K562 (cell line): ENCODE results near the gene FAM200B. TPM values are rescaled to one million over a fixed set of nuclear protein-coding genes. Genes with fewer than 3 reads are reported as not detected.

Experiments used
- ATAC-seq: fragments of 200-7000 bp; cut with Tn5 transposase; 3 replicates; pipeline ENCODE4 v1.9.1; 2020; ENCODE audit warnings: moderate library complexity
- BruUV-seq: library from RNA; stranded (reverse); fragments of 400-500 nt; replicated peaks from 2 replicates; lab custom pipeline; 2021; lab: Mats Ljungman, UMichigan
- CTCF ChIA-PET: fragments of 300-600 bp; formaldehyde crosslinking; extraction: SDS; loops from one replicate; lab custom pipeline; 2021; ENCODE audit warnings: low intra/inter-chr PET ratio; lab: Yijun Ruan, JAX
- POLR2A ChIA-PET: fragments of 300-600, 350-650 bp; sonication (Branson Sonifier 250); formaldehyde crosslinking; extraction: SDS; loops from one replicate; lab custom pipeline; 2021; ENCODE audit warnings: antibody characterized with exemption, inconsistent platforms; lab: Yijun Ruan, JAX
- DNase-seq, 4 experiments: peaks; one replicate each; pipeline versions ENCODE4 v3.0.0 to v3.0.0-alpha.2; 2011 to 2018; ENCODE audit warnings: low spot score in 3 of 4, mixed read lengths in 3 of 4; ENCODE audit errors: extremely low read depth in 1 of 4
- FAIRE-seq: peaks from 2 replicates; lab custom pipeline; 2011; peaks lifted over from hg19 to GRCh38; lab: Jason Lieb, UNC
- H2AFZ ChIP-seq: 2 replicates; pipeline ENCODE4 v1.6.0; 2011; ENCODE audit warnings: low read depth, low read length, control low read depth, inconsistent platforms
- H3K27ac ChIP-seq: fragments of 200-600 bp; 3 replicates; pipeline ENCODE4 v1.8.0; 2011; ENCODE audit warnings: low read depth, mild to moderate bottlenecking, control low read depth, inconsistent platforms, low read length, moderate library complexity, mixed read lengths; ENCODE audit errors: extremely low read depth
- H3K27me3 ChIP-seq, 2 experiments: fragments of 300-600 bp in 1 of 2; 2 replicates in 1 of 2; 3 replicates in 1 of 2; pipeline versions ENCODE4 v1.6.0 to v1.8.0; 2011; ENCODE audit warnings: inconsistent platforms in 2 of 2, low read length in 2 of 2, mild to moderate bottlenecking in 1 of 2, mixed read lengths in 1 of 2, moderate library complexity in 1 of 2; ENCODE audit not compliant: control insufficient read depth in 2 of 2, insufficient read depth in 2 of 2
- H3K36me3 ChIP-seq: fragments of 300-600 bp; 3 replicates; pipeline ENCODE4 v1.8.0; 2011; ENCODE audit warnings: mild to moderate bottlenecking, low read length, inconsistent platforms; ENCODE audit not compliant: control insufficient read depth, insufficient read depth
- H3K4me1 ChIP-seq, 2 experiments: fragments of 200-600 bp in 1 of 2; replicated peaks in 1 of 2; 2 replicates in 1 of 2; 3 replicates in 1 of 2; pipeline versions ENCODE4 v1.5.1 to v1.8.0; 2011; ENCODE audit warnings: inconsistent platforms in 2 of 2, low read length in 2 of 2, mild to moderate bottlenecking in 1 of 2, mixed read lengths in 1 of 2, moderate library complexity in 1 of 2; ENCODE audit not compliant: control insufficient read depth in 2 of 2, insufficient read depth in 2 of 2
- H3K4me2 ChIP-seq: 2 replicates; pipeline ENCODE4 v1.6.1; 2011; ENCODE audit warnings: low read length, control low read depth, inconsistent platforms, mixed read lengths; ENCODE audit not compliant: insufficient read depth
- H3K4me3 ChIP-seq: fragments of 200-600 bp; sonication (generic), shearing (Covaris generic); 2 replicates; pipeline ENCODE4 v1.5.1; 2016; ENCODE audit warnings: control low read depth, inconsistent platforms
- H3K79me2 ChIP-seq: fragments of 200-600 bp; 3 replicates; pipeline ENCODE4 v1.8.0; 2011; ENCODE audit warnings: low read length, inconsistent platforms; ENCODE audit not compliant: control insufficient read depth, insufficient read depth
- H3K9ac ChIP-seq, 2 experiments: 2 replicates each; pipeline versions ENCODE4 v1.6.0 to v1.6.1; 2011; ENCODE audit warnings: low read depth in 2 of 2, low read length in 2 of 2, control low read depth in 1 of 2, inconsistent platforms in 1 of 2, mild to moderate bottlenecking in 1 of 2, mixed read lengths in 1 of 2; ENCODE audit not compliant: insufficient read depth in 1 of 2
- H3K9me1 ChIP-seq: one replicate; pipeline ENCODE4 v1.6.0; 2011; ENCODE audit warnings: inconsistent platforms, mild to moderate bottlenecking, low read length, moderate library complexity; ENCODE audit not compliant: control insufficient read depth, insufficient read depth
- H3K9me3 ChIP-seq: replicated peaks from 2 replicates; pipeline ENCODE4 v1.5.1; 2011; ENCODE audit warnings: low read depth, low read length, inconsistent platforms; ENCODE audit not compliant: control insufficient read depth, insufficient read depth
- H4K20me1 ChIP-seq: replicated peaks from 2 replicates; pipeline ENCODE4 v1.6.1; 2011; ENCODE audit warnings: low read length, inconsistent platforms, mixed read lengths; ENCODE audit not compliant: control insufficient read depth, insufficient read depth
- BRD4 ChIP-seq: fragments of 200-600 bp; sonication (generic); IDR thresholded peaks from 2 replicates; pipeline ENCODE4 v1.6.1; 2017; ENCODE audit warnings: inconsistent platforms
- ELF2 ChIP-seq: fragments of 250-450 bp; sonication (Bioruptor Pico); IDR thresholded peaks from 2 replicates; pipeline ENCODE4 v1.5.0; 2021; ENCODE audit warnings: mild to moderate bottlenecking
- FUS ChIP-seq: fragments of 200-400 bp; formaldehyde crosslinking; optimal IDR thresholded peaks from 2 replicates; pipeline ENCODE3; 2017; ENCODE audit warnings: low read depth, low read length
- GTF2A2 ChIP-seq: IDR thresholded peaks from 2 replicates; pipeline ENCODE4 v1.6.1; 2016; ENCODE audit warnings: mild to moderate bottlenecking, missing genetic modification characterization, missing compliant biosample characterization
- HMGN3 ChIP-seq: IDR thresholded peaks from 2 replicates; pipeline ENCODE4 v1.6.1; 2011; ENCODE audit warnings: borderline replicate concordance, low read depth, mild to moderate bottlenecking, mixed read lengths, low read length; ENCODE audit not compliant: insufficient read length; ENCODE audit errors: extremely low read depth
- ILF3 ChIP-seq: fragments of 450-650 bp; IDR thresholded peaks from 2 replicates; pipeline ENCODE4 v1.6.1; 2018; ENCODE audit warnings: antibody characterized with exemption, mild to moderate bottlenecking, moderate library complexity, borderline replicate concordance
- MYNN ChIP-seq, 2 experiments: sonication (generic); formaldehyde crosslinking in 1 of 2; IDR thresholded peaks; 2 replicates each; pipeline versions ENCODE4 v1.5.0 to v1.6.1; 2016 to 2020; ENCODE audit warnings: antibody characterized with exemption in 1 of 2, missing genetic modification reagents in 1 of 2
- PHB ChIP-seq: fragments of 250-450 bp; sonication (Bioruptor Pico); IDR thresholded peaks from 2 replicates; pipeline ENCODE4 v1.5.0; 2021
- POLR2A ChIP-seq: fragments of 450-650 bp; conservative IDR thresholded peaks from 2 replicates; pipeline ENCODE4 v1.6.1; 2016
- SFPQ ChIP-seq: fragments of 200-400 bp; formaldehyde crosslinking; IDR thresholded peaks from 2 replicates; pipeline ENCODE4 v1.6.1; 2017; ENCODE audit warnings: mild to moderate bottlenecking, low read depth, low read length, moderate library complexity
- SMARCA4 ChIP-seq: fragments of 450-650 bp; IDR thresholded peaks from 2 replicates; pipeline ENCODE4 v1.6.1; 2016
- SNRNP70 ChIP-seq: fragments of 200-400 bp; formaldehyde crosslinking; optimal IDR thresholded peaks from 2 replicates; pipeline ENCODE3; 2017; ENCODE audit warnings: low read depth, low read length
- THRAP3 ChIP-seq: fragments of 450-650 bp; IDR thresholded peaks from 2 replicates; pipeline ENCODE4 v1.6.1; 2016; ENCODE audit warnings: mild to moderate bottlenecking, inconsistent platforms, borderline replicate concordance
- ZNF764 ChIP-seq: fragments of 250-450 bp; sonication (Bioruptor Pico); IDR thresholded peaks from 2 replicates; pipeline ENCODE4 v1.4.0; 2020; ENCODE audit warnings: low read depth, mild to moderate bottlenecking, moderate library complexity
- WGBS: fragments of 100-300 bp; shearing (Covaris generic); methylation state at CpG from one replicate; pipeline ENCODE4 v1.1.6; 2016; ENCODE audit warnings: low coverage, mixed read lengths; ENCODE audit not compliant: insufficient coverage; ENCODE audit errors: missing lambda C conversion rate; 5-methylcytosine and 5-hydroxymethylcytosine counted together
- in situ Hi-C: fragments of 300-500 bp; cut with MboI; formaldehyde crosslinking; loops from 4 replicates; pipeline ENCODE4 v1.15.0; 2018; ENCODE audit warnings: inconsistent platforms, mixed read lengths
- intact Hi-C: fragments of 100-400 bp; cut with micrococcal nuclease; formaldehyde crosslinking; loops from 2 replicates; pipeline ENCODE4 v1.14.2; 2022
- polyA plus RNA-seq, 8 experiments: library from polyadenylated mRNA; depleted of rRNA in 4 of 8; stranded (reverse) in 5 of 8; unstranded in 3 of 8; fragments of >200 nt; fragmentation: Nextera tagmentation in 2 of 8; fragmentation: Illumina TruSeq in 1 of 8; extraction: Ambion mirVana in 2 of 8; extraction: Trizol in 1 of 8; gene quantifications; 2 replicates each; pipeline versions ENCODE4 v1.2.1 to v1.2.3, GENCODE V29; 2011 to 2014; ENCODE audit warnings: inconsistent platforms in 1 of 8, missing spikeins in 1 of 8
- total RNA-seq, 7 experiments: library from RNA; depleted of rRNA in 6 of 7; stranded (reverse); fragments of >200 nt in 6 of 7; fragmentation: Illumina TruSeq in 2 of 7; extraction: Trizol in 2 of 7; gene quantifications; 2 replicates each; pipeline versions ENCODE4 v1.2.1 to v1.2.3, GENCODE V29; 2011 to 2021; ENCODE audit warnings: low replicate concordance in 1 of 7
- TF ChIP-seq, protein P1 (sequence below): sonication (generic); formaldehyde crosslinking; IDR thresholded peaks from 2 replicates; pipeline ENCODE4 v1.4.0; 2020; ENCODE audit warnings: mild to moderate bottlenecking, missing genetic modification reagents

The FAM200B gene
- total and polyA plus RNA-seq, 9 of the 15 experiments (the other 6 are each of a cell fraction or from before 2014, with no cell fraction given), result 17.4 to 48.0 (median 25.5) TPM

GRCh38 chr4:15712214-15712613 lies 30.6 kb downstream of the FAM200B start:
- no peaks in the 10 kb centered on the region for H3K9me1 ChIP-seq
- peaks cover 0 to 6% of the 10 kb centered on the region in 2 experiments; a peak in 3 of 5 replicates for H3K27me3 ChIP-seq
- no peak overlapping the region for H3K4me3 ChIP-seq
- no peak overlapping the region for H3K4me2 ChIP-seq
- H3K4me1 ChIP-seq, result no peaks in the 10 kb centered on the region; a peak in 1 of 5 replicates
- TF ChIP-seq MYNN (IDR thresholded peaks at IDR 0.05) (no peak), MYNN (CRISPR knock-in tag; IDR thresholded peaks at IDR 0.05) (no peak), HMGN3 (no peak), ILF3 (no peak), ZNF764 (CRISPR knock-in tag) (no peak), BRD4 (no peak), THRAP3 (no peak), FUS (no peak), SMARCA4 (no peak), PHB (no peak), SNRNP70 (no peak), SFPQ (no peak), POLR2A (no peak), GTF2A2 (no peak), ELF2 (no peak)
- TF ChIP-seq, protein P1, sequence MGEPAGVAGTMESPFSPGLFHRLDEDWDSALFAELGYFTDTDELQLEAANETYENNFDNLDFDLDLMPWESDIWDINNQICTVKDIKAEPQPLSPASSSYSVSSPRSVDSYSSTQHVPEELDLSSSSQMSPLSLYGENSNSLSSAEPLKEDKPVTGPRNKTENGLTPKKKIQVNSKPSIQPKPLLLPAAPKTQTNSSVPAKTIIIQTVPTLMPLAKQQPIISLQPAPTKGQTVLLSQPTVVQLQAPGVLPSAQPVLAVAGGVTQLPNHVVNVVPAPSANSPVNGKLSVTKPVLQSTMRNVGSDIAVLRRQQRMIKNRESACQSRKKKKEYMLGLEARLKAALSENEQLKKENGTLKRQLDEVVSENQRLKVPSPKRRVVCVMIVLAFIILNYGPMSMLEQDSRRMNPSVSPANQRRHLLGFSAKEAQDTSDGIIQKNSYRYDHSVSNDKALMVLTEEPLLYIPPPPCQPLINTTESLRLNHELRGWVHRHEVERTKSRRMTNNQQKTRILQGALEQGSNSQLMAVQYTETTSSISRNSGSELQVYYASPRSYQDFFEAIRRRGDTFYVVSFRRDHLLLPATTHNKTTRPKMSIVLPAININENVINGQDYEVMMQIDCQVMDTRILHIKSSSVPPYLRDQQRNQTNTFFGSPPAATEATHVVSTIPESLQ, result no peak
- ATAC-seq (no peak), DNase-seq (no peak), FAIRE-seq (no peak)
- in situ Hi-C loops (no loop called here), intact Hi-C loops (no loop called here)
- H3K9ac ChIP-seq, result no peak overlapping the region
- no peaks in the 10 kb centered on the region for H3K9me3 ChIP-seq
- no peaks in the 10 kb centered on the region for H4K20me1 ChIP-seq
- H3K36me3 ChIP-seq, result no peaks in the 10 kb centered on the region
- POLR2A ChIA-PET, result no interaction called here
- BruUV-seq, result no TSS peak
- H3K27ac ChIP-seq, result no peak overlapping the region
- no peaks in the 10 kb centered on the region for H3K79me2 ChIP-seq
- no peak overlapping the region for H2AFZ ChIP-seq
- 13% methylated on average over 1 of the region's 1 CpG for WGBS
- CTCF ChIA-PET, result no interaction called here
